Spleen (tissue), 11 donors: Measurements from ENCODE around the gene WIPI1. TPM values are rescaled to one million over a fixed set of nuclear protein-coding genes. Genes with fewer than 3 reads are reported as not detected.

ENCODE experiments used
- DNase-seq: peaks from one replicate; pipeline ENCODE4 v3.0.0-alpha.2; 2020
- H3K27ac ChIP-seq, 8 donors: fragments of 200-600 bp; sonication (generic) in 7 of 8; 1 replicate in 4 of 8; 2 replicates in 4 of 8; pipeline versions ENCODE4 v1.5.0 to v1.8.0; 2016 to 2021; ENCODE audit warnings: inconsistent platforms in 4 of 8, mild to moderate bottlenecking in 4 of 8, moderate library complexity in 1 of 8
- H3K27me3 ChIP-seq, 7 donors: fragments of 200-600 bp; sonication (generic) in 6 of 7; replicated peaks in 1 of 7; 1 replicate in 4 of 7; 2 replicates in 3 of 7; pipeline versions ENCODE4 v1.5.0 to v1.8.0; 2016 to 2021; ENCODE audit warnings: inconsistent platforms in 3 of 7, mild to moderate bottlenecking in 1 of 7
- H3K36me3 ChIP-seq, 6 donors: fragments of 200-600 bp; sonication (generic) in 5 of 6; 1 replicate in 4 of 6; 2 replicates in 2 of 6; pipeline versions ENCODE4 v1.5.0 to v1.8.0; 2016 to 2021; ENCODE audit warnings: inconsistent platforms in 2 of 6
- H3K4me1 ChIP-seq, 6 donors: fragments of 200-600 bp; sonication (generic) in 5 of 6; 1 replicate in 3 of 6; 2 replicates in 3 of 6; pipeline versions ENCODE4 v1.5.0 to v1.8.0; 2016 to 2021; ENCODE audit warnings: inconsistent platforms in 3 of 6
- H3K4me3 ChIP-seq, 8 donors: fragments of 200-600 bp; sonication (generic) in 7 of 8; 1 replicate in 4 of 8; 2 replicates in 4 of 8; pipeline versions ENCODE4 v1.5.0 to v1.8.0; 2016 to 2021; ENCODE audit warnings: inconsistent platforms in 4 of 8, mild to moderate bottlenecking in 4 of 8, moderate library complexity in 2 of 8
- H3K9me3 ChIP-seq, 8 donors: fragments of 200-600 bp; sonication (generic) in 7 of 8; 1 replicate in 4 of 8; 2 replicates in 4 of 8; pipeline versions ENCODE4 v1.5.0 to v1.8.0; 2016 to 2021; ENCODE audit warnings: inconsistent platforms in 4 of 8
- CTCF ChIP-seq, 11 experiments: fragments of 200-600 bp in 7 of 11; fragments of 450-650 bp in 4 of 11; sonication (generic) in 4 of 11; IDR thresholded peaks in 8 of 11; conservative IDR thresholded peaks in 3 of 11; 1 replicate in 7 of 11; 2 replicates in 4 of 11; pipeline versions ENCODE4 v1.4.0 to v1.8.0; 2016 to 2021; ENCODE audit warnings: antibody characterized with exemption in 11 of 11, inconsistent platforms in 4 of 11, mild to moderate bottlenecking in 1 of 11
- POLR2A ChIP-seq, 3 donors: fragments of 450-650 bp; IDR thresholded peaks; one replicate each; pipeline ENCODE4 v1.5.1; 2017; ENCODE audit warnings: antibody characterized with exemption in 3 of 3, mild to moderate bottlenecking in 1 of 3
- POLR2AphosphoS5 ChIP-seq, 3 donors: sonication (generic); formaldehyde crosslinking; IDR thresholded peaks; one replicate each; pipeline ENCODE4 v1.5.1; 2017; ENCODE audit warnings: antibody characterized with exemption in 3 of 3
- WGBS, 5 donors: extraction: QIAGEN DNeasy Blood & Tissue Kit in 3 of 5; methylation state at CpG; one replicate each; pipeline versions ENCODE4 v1.1.5 to v1.1.7; 2013 to 2018; 5-methylcytosine and 5-hydroxymethylcytosine counted together
- intact Hi-C: fragments of 100-400 bp; cut with DNase I; formaldehyde crosslinking; loops from one replicate; pipeline ENCODE4 v1.15.0; 2023; ENCODE audit warnings: low total_unique reads
- polyA plus RNA-seq, 3 donors: library from polyadenylated mRNA; stranded (reverse); fragments of 200-250 nt; gene quantifications; one replicate each; pipeline ENCODE4 v1.2.1, GENCODE V29; 2013
- total RNA-seq, 7 donors: library from RNA; depleted of rRNA in 3 of 7; stranded (reverse); fragments of >200 nt in 3 of 7; fragmentation: NEBNext Ultra II Directional in 4 of 7; extraction: Animal tissue kit (Norgen Biotek cat#: 25700) in 4 of 7; gene quantifications; one replicate each; pipeline versions ENCODE4 v1.1.0 to v1.2.1, GENCODE V29; 2016 to 2021
- donor health status: healthy with polysubstance abuse.
- donor health status: DM: no; HTN: no; CAD: no; lungs with moderate emphysema.
- donor health status: DM: no; HTN: no; CAD: no.
- donor health status: Bipolar disorder and iron deficiency.
- donor health status: healthy.
- donor health status: DM: no; HTN: no; CAD: no.
- donor health status: DM: yes; HTN: yes; CAD: no.

The WIPI1 gene
- total and polyA plus RNA-seq, 10 donors = 7.2 to 38.3 (median 25.6) TPM

GRCh38 chr17:68401288-68401687 lies 56.0 kb downstream of the WIPI1 start:
- Histone ChIP-seq H3K4me1 (peaks cover 0 to 24% (median 11%) of the 10 kb centered on the region in 6 donors), H3K27me3 (no peaks in the 10 kb centered on the region), H3K9me3 (peaks cover 0 to 18% (median 11%) of the 10 kb centered on the region in 8 donors), H3K4me3 (no peak overlapping the region), H3K27ac (no peak overlapping the region), H3K36me3 (peaks cover 0 to 5% (median 0%) of the 10 kb centered on the region in 6 donors)
- intact Hi-C loops = no loop called here
- TF ChIP-seq POLR2AphosphoS5 (IDR thresholded peaks at IDR 0.05) = no peak
- TF ChIP-seq CTCF (IDR thresholded peaks at IDR 0.05 in 8 of 11, conservative IDR thresholded peaks at IDR 0.05 in 3 of 11) = no peak
- TF ChIP-seq POLR2A (IDR thresholded peaks at IDR 0.05) = no peak
- 91 to 97% (median 95%) methylated on average over 7 of the region's 7 CpGs for WGBS, 5 donors
- no peak for DNase-seq

GRCh38 chr17:68400404-68400735 lies 56.9 kb downstream of the WIPI1 start:
- Histone ChIP-seq H3K4me3 (no peak overlapping the region), H3K9me3 (peaks cover 0 to 11% (median 5%) of the 10 kb centered on the region in 8 donors), H3K27me3 (no peaks in the 10 kb centered on the region), H3K36me3 (peaks cover 0 to 8% (median 0%) of the 10 kb centered on the region in 6 donors), H3K4me1 (peaks cover 0 to 24% (median 11%) of the 10 kb centered on the region in 6 donors), H3K27ac (peak overlapping the region in 1 of 8 donors; percentile 5)
- no peak for DNase-seq
- TF ChIP-seq POLR2AphosphoS5 (IDR thresholded peaks at IDR 0.05) (no peak), POLR2A (IDR thresholded peaks at IDR 0.05) (no peak), CTCF (IDR thresholded peaks at IDR 0.05 in 8 of 11, conservative IDR thresholded peaks at IDR 0.05 in 3 of 11) (no peak)
- intact Hi-C loops = no loop called here
- 70 to 93% (median 78%) methylated on average over 4 of the region's 4 CpGs for WGBS, 5 donors

GRCh38 chr17:68399638-68400403 lies 57.5 kb downstream of the WIPI1 start:
- intact Hi-C loops = no loop called here

More at GRCh38 chr17:68399638-68400403, 57.5 kb downstream of the WIPI1 start:
- H3K4me3 ChIP-seq = no peak overlapping the region
- DNase-seq = no peak
- H3K4me1 ChIP-seq = peaks cover 0 to 24% (median 11%) of the 10 kb centered on the region in 6 donors
- WGBS, 5 donors = 49 to 68% (median 53%) methylated on average over 19 of the region's 19 CpGs
- no peaks in the 10 kb centered on the region for H3K27me3 ChIP-seq
- H3K36me3 ChIP-seq = peaks cover 0 to 14% (median 0%) of the 10 kb centered on the region in 6 donors
- peak overlapping the region in 1 of 8 donors; percentile 5 for H3K27ac ChIP-seq
- peaks cover 0 to 11% (median 8%) of the 10 kb centered on the region in 8 donors for H3K9me3 ChIP-seq
- TF ChIP-seq POLR2AphosphoS5 (IDR thresholded peaks at IDR 0.05) (no peak), CTCF (IDR thresholded peaks at IDR 0.05 in 8 of 11, conservative IDR thresholded peaks at IDR 0.05 in 3 of 11) (no peak), POLR2A (IDR thresholded peaks at IDR 0.05) (no peak)
